Thymus (tissue), 11 donors: ENCODE measurements around the gene TMEM131L. TPM values are rescaled to one million over a fixed set of nuclear protein-coding genes. Genes with fewer than 3 reads are reported as not detected.

Experiments used
- DNase-seq, 9 donors: peaks; one replicate each; pipeline ENCODE4 v3.0.0-alpha.2; 2013; ENCODE audit warnings: low spot score in 9 of 9, low read depth in 6 of 9, missing footprints in 1 of 9
- H3K27ac ChIP-seq, 2 donors: one replicate each; pipeline ENCODE4 v1.5.1; 2013; ENCODE audit warnings: control low read depth in 1 of 2, low read depth in 1 of 2, low read length in 1 of 2, mild to moderate bottlenecking in 1 of 2, moderate library complexity in 1 of 2
- H3K27me3 ChIP-seq, 2 donors: one replicate each; pipeline ENCODE4 v1.5.1; 2013; ENCODE audit warnings: low read length in 1 of 2; ENCODE audit not compliant: control insufficient read depth in 2 of 2, insufficient read depth in 1 of 2
- H3K36me3 ChIP-seq, 2 donors: one replicate each; pipeline ENCODE4 v1.5.1; 2013; ENCODE audit warnings: low read length in 1 of 2, mild to moderate bottlenecking in 1 of 2, moderate library complexity in 1 of 2; ENCODE audit not compliant: control insufficient read depth in 2 of 2, insufficient read depth in 2 of 2
- H3K4me1 ChIP-seq, 2 donors: one replicate each; pipeline ENCODE4 v1.5.1; 2013; ENCODE audit warnings: low read length in 2 of 2; ENCODE audit not compliant: control insufficient read depth in 2 of 2, insufficient read depth in 2 of 2
- H3K4me3 ChIP-seq, 2 donors: one replicate each; pipeline ENCODE4 v1.5.1; 2013; ENCODE audit warnings: low read length in 2 of 2, control low read depth in 1 of 2, mild to moderate bottlenecking in 1 of 2
- H3K9me3 ChIP-seq, 2 donors: one replicate each; pipeline ENCODE4 v1.5.1; 2013; ENCODE audit warnings: low read length in 1 of 2, mild to moderate bottlenecking in 1 of 2; ENCODE audit not compliant: control insufficient read depth in 2 of 2, insufficient read depth in 1 of 2
- WGBS: extraction: QIAGEN DNeasy Blood & Tissue Kit; methylation state at CpG from one replicate; pipeline ENCODE4 v1.1.7; 2013; 5-methylcytosine and 5-hydroxymethylcytosine counted together
- polyA plus RNA-seq: library from polyadenylated mRNA; stranded (reverse); fragments of 200-250 nt; gene quantifications from one replicate; pipeline ENCODE4 v1.2.3, GENCODE V29; 2013
- total RNA-seq: library from RNA; stranded (reverse); fragments of 120-200 nt; gene quantifications from one replicate; pipeline ENCODE4 v1.2.4, GENCODE V29; 2013
- donor health status: healthy.

The TMEM131L gene
- total and polyA plus RNA-seq, 2 donors = 32.8 to 40.9 TPM

- Histone ChIP-seq H3K36me3 (no peaks in the 10 kb centered on the region), H3K9me3 (peaks cover 0 to 4% of the 10 kb centered on the region in 2 donors), H3K4me1 (no peaks in the 10 kb centered on the region), H3K27ac (no peak overlapping the region), H3K27me3 (no peaks in the 10 kb centered on the region), H3K4me3 (no peak overlapping the region)
- DNase-seq = no peak
- 97% methylated on average over 5 of the region's 5 CpGs for WGBS
These were observed 210.3 kb downstream of the TMEM131L start for GRCh38 chr4:153676486-153676885.

GRCh38 chr4:153676984-153677383 lies 210.8 kb downstream of the TMEM131L start:
- 90% methylated on average over 1 of the region's 1 CpG for WGBS
- H3K27ac ChIP-seq = no peak overlapping the region
- H3K4me3 ChIP-seq = no peak overlapping the region
- H3K36me3 ChIP-seq = no peaks in the 10 kb centered on the region
- peaks cover 0 to 4% of the 10 kb centered on the region in 2 donors for H3K9me3 ChIP-seq
- H3K4me1 ChIP-seq = no peaks in the 10 kb centered on the region
- H3K27me3 ChIP-seq = peaks cover 0 to 2% of the 10 kb centered on the region in 2 donors
- no peak for DNase-seq

GRCh38 chr4:153679486-153679885 lies 213.3 kb downstream of the TMEM131L start:
- peaks cover under 1 to 10% of the 10 kb centered on the region in 2 donors for H3K4me1 ChIP-seq
- no peak for DNase-seq
- peaks cover 0 to 4% of the 10 kb centered on the region in 2 donors for H3K9me3 ChIP-seq
- H3K36me3 ChIP-seq = no peaks in the 10 kb centered on the region
- WGBS = 86% methylated on average over 6 of the region's 6 CpGs
- peaks cover 16 to 25% of the 10 kb centered on the region in 2 donors for H3K27me3 ChIP-seq
- no peak overlapping the region for H3K4me3 ChIP-seq
- no peak overlapping the region for H3K27ac ChIP-seq

- DNase-seq = no peak
- Histone ChIP-seq H3K36me3 (peaks cover 0 to 3% of the 10 kb centered on the region in 2 donors), H3K4me3 (peak overlapping the region; percentile 44 to 55), H3K27me3 (peaks cover 24 to 43% of the 10 kb centered on the region in 2 donors), H3K27ac (no peak overlapping the region), H3K9me3 (peaks cover 0 to 11% of the 10 kb centered on the region in 2 donors), H3K4me1 (peaks cover 5 to 14% of the 10 kb centered on the region in 2 donors)
- 16% methylated on average over 27 of the region's 27 CpGs for WGBS
These were observed 217.6 kb downstream of the TMEM131L start for GRCh38 chr4:153683763-153684181.

- under 1% methylated on average over 75 of the region's 75 CpGs for WGBS
- H3K36me3 ChIP-seq = peaks cover 0 to 3% of the 10 kb centered on the region in 2 donors
These were observed 218.2 kb downstream of the TMEM131L start, which contains the start of gene TLR2 for GRCh38 chr4:153684182-153684970. Gene TLR2, plus strand, starts transcription at chr4:153684280. Its CDS starts 18,628 bp downstream, at chr4:153702908.

GRCh38 chr4:153684971-153685371 lies 218.8 kb downstream of the TMEM131L start:
- Histone ChIP-seq H3K27me3 (peaks cover 24 to 43% of the 10 kb centered on the region in 2 donors), H3K4me3 (peak overlapping the region; percentile 44 to 55), H3K36me3 (peaks cover 0 to 3% of the 10 kb centered on the region in 2 donors), H3K9me3 (peaks cover 1 to 13% of the 10 kb centered on the region in 2 donors), H3K27ac (no peak overlapping the region), H3K4me1 (peaks cover 5 to 14% of the 10 kb centered on the region in 2 donors)
- peak in 1 of 9 donors; percentile 14 for DNase-seq
- WGBS = 24% methylated on average over 9 of the region's 9 CpGs

More at GRCh38 chr4:153684182-153684970, 218.2 kb downstream of the TMEM131L start, which contains the start of gene TLR2:
- Histone ChIP-seq H3K9me3 (peaks cover 0 to 11% of the 10 kb centered on the region in 2 donors), H3K27ac (no peak within 1 kb of the TSS), H3K4me1 (peaks cover 5 to 14% of the 10 kb centered on the region in 2 donors), H3K27me3 (peaks cover 24 to 43% of the 10 kb centered on the region in 2 donors), H3K4me3 (peak within 1 kb of the TSS; percentile 44 to 55)
- DNase-seq = peak in 4 of 9 donors; percentile 12 to 56 (median 30)

Other genes with a start within 250 kb of the TMEM131L start
- gene MND1, start 121.7 kb upstream of the TMEM131L start, total RNA-seq = 32.7 TPM
- gene MND1, start 121.7 kb upstream of the TMEM131L start, polyA plus RNA-seq = 13.2 TPM
- 6.7 TPM for gene TLR2, start 217.9 kb downstream of the TMEM131L start, total RNA-seq
- gene TLR2, start 217.9 kb downstream of the TMEM131L start, polyA plus RNA-seq = 13.6 TPM